ENCODE measurements around the gene PLCH1. TPM values are rescaled to one million over a fixed set of nuclear protein-coding genes. Genes with fewer than 3 reads are reported as not detected.

PLCH1 gene
- total and polyA plus RNA-seq, 9 of the 15 experiments (the other 6 are each of a cell fraction or from before 2014, with no cell fraction given), result 0.17 to 0.62 (median 0.40) TPM

DNA sequence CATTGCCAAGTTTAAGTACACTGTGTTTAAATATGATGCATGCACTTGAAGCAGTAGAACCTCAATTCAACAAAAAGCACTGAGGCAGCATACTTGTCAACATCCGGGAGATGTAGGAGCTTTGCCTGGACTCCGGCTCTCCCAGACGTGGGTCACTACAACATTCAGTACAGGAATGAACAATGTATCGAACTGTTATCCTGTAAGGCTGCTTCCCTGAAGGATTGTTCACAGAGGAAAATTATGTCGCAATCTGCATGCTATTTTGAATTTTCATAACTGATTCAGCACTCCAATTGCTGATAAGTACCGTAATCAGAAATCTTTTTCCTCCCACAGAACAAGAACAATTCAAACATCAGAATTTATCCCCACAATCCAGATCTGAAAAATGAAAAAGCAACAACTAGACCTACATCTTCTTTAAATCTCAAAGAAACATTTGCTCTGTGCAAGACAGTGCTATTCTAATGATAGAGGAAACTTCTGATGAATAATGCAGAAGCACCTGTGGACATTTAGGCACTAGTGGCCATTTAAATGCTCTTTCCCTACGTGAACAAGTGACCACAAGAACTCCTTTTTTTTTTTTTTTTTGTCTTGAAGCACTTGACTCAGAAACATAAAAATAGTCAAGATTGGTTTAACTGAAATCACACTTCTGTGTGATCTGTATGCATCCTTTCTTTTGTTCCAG is 113.4 kb downstream of the PLCH1 start:
- ATAC-seq, result no peak
- Histone ChIP-seq H2AFZ (ENCODE audit: low read depth, low read length) (no peak overlapping the region), H3K27me3 (ENCODE audit: control insufficient read depth in 2 of 2, insufficient read depth in 2 of 2, low read length in 2 of 2) (no peaks in the 10 kb centered on the region), H3K9me3 (replicated peaks; ENCODE audit: control insufficient read depth, insufficient read depth, low read depth, low read length) (no peaks in the 10 kb centered on the region), H3K4me1 (replicated peaks in 1 of 2; ENCODE audit: control insufficient read depth in 2 of 2, insufficient read depth in 2 of 2, low read length in 2 of 2) (no peaks in the 10 kb centered on the region), H3K4me3 (no peak overlapping the region), H3K4me2 (ENCODE audit: insufficient read depth, low read length) (no peak overlapping the region), H3K79me2 (ENCODE audit: control insufficient read depth, insufficient read depth, low read length) (no peaks in the 10 kb centered on the region), H3K36me3 (ENCODE audit: control insufficient read depth, insufficient read depth, low read length) (no peaks in the 10 kb centered on the region), H3K27ac (ENCODE audit: extremely low read depth, low read depth, low read length) (no peak overlapping the region), H4K20me1 (replicated peaks; ENCODE audit: control insufficient read depth, insufficient read depth, low read length) (no peaks in the 10 kb centered on the region), H3K9ac (ENCODE audit: insufficient read depth in 1 of 2, low read depth in 2 of 2, low read length in 2 of 2) (no peak overlapping the region), H3K9me1 (ENCODE audit: control insufficient read depth, insufficient read depth, low read length) (no peaks in the 10 kb centered on the region)
- intact Hi-C loops (cut with micrococcal nuclease) (no loop called here), in situ Hi-C loops (cut with MboI) (no loop called here)
- no peak for FAIRE-seq
- no peak for DNase-seq (ENCODE audit: extremely low read depth in 1 of 4, low spot score in 3 of 4)
- WGBS (ENCODE audit: insufficient coverage, low coverage, missing lambda C conversion rate), result under 1% methylated on average over 7 of the region's 7 CpGs
- POLR2A ChIA-PET, result no interaction called here
- CTCF ChIA-PET (ENCODE audit: low intra/inter-chr PET ratio), result no interaction called here
- no TSS peak for BruUV-seq (replicated peaks)
- TF ChIP-seq KDM4B (IDR thresholded peaks at IDR 0.05; ENCODE audit: borderline replicate concordance in 2 of 2, low read depth in 1 of 2) (no peak), PURB (CRISPR knock-in tag; IDR thresholded peaks at IDR 0.05; ENCODE audit: low read depth) (no peak), CEBPG (CRISPR knock-in tag; IDR thresholded peaks at IDR 0.05) (no peak), CEBPG (tag; conservative IDR thresholded peaks at IDR 0.05 in 1 of 2, IDR thresholded peaks at IDR 0.05 in 1 of 2) (peak; percentile 23 to 46; a peak in 1 of 4 replicates), CREM (IDR thresholded peaks at IDR 0.05; ENCODE audit: low read depth) (no peak), CEBPB (tag; IDR thresholded peaks at IDR 0.05) (0 out of 2 replicates have a peak, but pooled peaks have one; percentile 30)

Measured in K562 (cell line).